Esophagus (tissue), 2 donors: ENCODE results near the gene DDX42. TPM values are rescaled to one million over a fixed set of nuclear protein-coding genes. Genes with fewer than 3 reads are reported as not detected.

ENCODE experiments used
- H3K27ac ChIP-seq, 2 donors: one replicate each; pipeline ENCODE4 v1.5.1; 2013; ENCODE audit warnings: low read depth in 2 of 2, mild to moderate bottlenecking in 2 of 2, inconsistent platforms in 1 of 2, low read length in 1 of 2, moderate library complexity in 1 of 2
- H3K27me3 ChIP-seq, 2 donors: one replicate each; pipeline ENCODE4 v1.6.1; 2013; ENCODE audit warnings: low read length in 2 of 2, control low read depth in 1 of 2, mild to moderate bottlenecking in 1 of 2; ENCODE audit not compliant: insufficient read depth in 2 of 2, control insufficient read depth in 1 of 2
- H3K36me3 ChIP-seq, 2 donors: one replicate each; pipeline ENCODE4 v1.6.1; 2013; ENCODE audit warnings: low read length in 1 of 2; ENCODE audit not compliant: control insufficient read depth in 2 of 2, insufficient read depth in 2 of 2
- H3K4me1 ChIP-seq, 2 donors: one replicate each; pipeline ENCODE4 v1.6.1; 2013; ENCODE audit warnings: low read length in 1 of 2; ENCODE audit not compliant: control insufficient read depth in 2 of 2, insufficient read depth in 2 of 2
- H3K4me3 ChIP-seq, 2 donors: one replicate each; pipeline ENCODE4 v1.5.1; 2013; ENCODE audit warnings: low read length in 2 of 2, mild to moderate bottlenecking in 2 of 2, low read depth in 1 of 2, moderate library complexity in 1 of 2
- H3K9me3 ChIP-seq, 2 donors: one replicate each; pipeline ENCODE4 v1.6.1; 2013; ENCODE audit warnings: mild to moderate bottlenecking in 2 of 2, low read depth in 1 of 2, low read length in 1 of 2, moderate library complexity in 1 of 2; ENCODE audit not compliant: control insufficient read depth in 2 of 2, insufficient read depth in 1 of 2
- WGBS, 2 donors: extraction: QIAGEN DNeasy Blood & Tissue Kit; methylation state at CpG; one replicate each; pipeline ENCODE4 v1.1.7; 2013; 5-methylcytosine and 5-hydroxymethylcytosine counted together
- polyA plus RNA-seq, 2 donors: library from polyadenylated mRNA; stranded (reverse); fragments of 200-250 nt; gene quantifications; one replicate each; pipeline ENCODE4 v1.2.3, GENCODE V29; 2013
- donor health status: healthy with polysubstance abuse.
- donor health status: Bipolar disorder and iron deficiency.

Gene DDX42
- polyA plus RNA-seq, 2 donors: 48.7 to 69.6 TPM

- no peaks in the 10 kb centered on the region for H3K27me3 ChIP-seq
- H3K36me3 ChIP-seq: peaks cover 46 to 57% of the 10 kb centered on the region in 2 donors
- WGBS, 2 donors: 1% methylated on average over 19 of the region's 19 CpGs
- no peaks in the 10 kb centered on the region for H3K9me3 ChIP-seq
- H3K27ac ChIP-seq: peak overlapping the region; percentile 91 to 94
- H3K4me3 ChIP-seq: peak overlapping the region; percentile 68 to 88
- peaks cover 0 to 5% of the 10 kb centered on the region in 2 donors for H3K4me1 ChIP-seq
These were observed 53.8 kb downstream of the DDX42 start for GRCh38 chr17:63827801-63828221.

GRCh38 chr17:63828936-63829335 is 55.0 kb downstream of the DDX42 start:
- H3K36me3 ChIP-seq: peaks cover 52 to 61% of the 10 kb centered on the region in 2 donors
- H3K27me3 ChIP-seq: no peaks in the 10 kb centered on the region
- H3K4me1 ChIP-seq: peaks cover 0 to 5% of the 10 kb centered on the region in 2 donors
- no peak overlapping the region for H3K27ac ChIP-seq
- 88% methylated on average over 3 of the region's 3 CpGs for WGBS, 2 donors
- no peak overlapping the region for H3K4me3 ChIP-seq
- H3K9me3 ChIP-seq: no peaks in the 10 kb centered on the region

- Histone ChIP-seq H3K4me1 (peaks cover 0 to 5% of the 10 kb centered on the region in 2 donors), H3K36me3 (peaks cover 45 to 56% of the 10 kb centered on the region in 2 donors), H3K4me3 (no peak overlapping the region), H3K9me3 (no peaks in the 10 kb centered on the region), H3K27ac (no peak overlapping the region), H3K27me3 (no peaks in the 10 kb centered on the region)
- WGBS, 2 donors: 83 to 97% methylated on average over 5 of the region's 5 CpGs
These were observed 56.3 kb downstream of the DDX42 start for GRCh38 chr17:63830278-63830677.

GRCh38 chr17:63830904-63831491 is 57.0 kb downstream of the DDX42 start:
- 68 to 81% methylated on average over 15 of the region's 15 CpGs for WGBS, 2 donors
- H3K27ac ChIP-seq: no peak overlapping the region
- peaks cover 40 to 59% of the 10 kb centered on the region in 2 donors for H3K36me3 ChIP-seq
- H3K4me3 ChIP-seq: no peak overlapping the region
- H3K4me1 ChIP-seq: peaks cover 0 to 3% of the 10 kb centered on the region in 2 donors
- H3K27me3 ChIP-seq: no peaks in the 10 kb centered on the region
- H3K9me3 ChIP-seq: no peaks in the 10 kb centered on the region

GRCh38 chr17:63831505-63831904 is 57.5 kb downstream of the DDX42 start:
- H3K27ac ChIP-seq: no peak overlapping the region
- H3K27me3 ChIP-seq: no peaks in the 10 kb centered on the region
- H3K9me3 ChIP-seq: no peaks in the 10 kb centered on the region
- 61 to 62% methylated on average over 8 of the region's 8 CpGs for WGBS, 2 donors
- no peaks in the 10 kb centered on the region for H3K4me1 ChIP-seq
- no peak overlapping the region for H3K4me3 ChIP-seq
- peaks cover 40 to 59% of the 10 kb centered on the region in 2 donors for H3K36me3 ChIP-seq

- Histone ChIP-seq H3K36me3 (peaks cover 40 to 63% of the 10 kb centered on the region in 2 donors), H3K9me3 (no peaks in the 10 kb centered on the region), H3K27ac (no peak overlapping the region), H3K4me3 (no peak overlapping the region), H3K27me3 (no peaks in the 10 kb centered on the region), H3K4me1 (no peaks in the 10 kb centered on the region)
- WGBS, 2 donors: 78 to 81% methylated on average over 5 of the region's 5 CpGs
These were observed 58.0 kb downstream of the DDX42 start for GRCh38 chr17:63832014-63832413.

- H3K4me3 ChIP-seq: no peak overlapping the region
- WGBS, 2 donors: 63 to 70% methylated on average over 2 of the region's 2 CpGs
- no peaks in the 10 kb centered on the region for H3K9me3 ChIP-seq
- H3K27me3 ChIP-seq: no peaks in the 10 kb centered on the region
- no peak overlapping the region for H3K27ac ChIP-seq
- H3K36me3 ChIP-seq: peaks cover 40 to 67% of the 10 kb centered on the region in 2 donors
- H3K4me1 ChIP-seq: peaks cover 3 to 4% of the 10 kb centered on the region in 2 donors
These were observed 58.5 kb downstream of the DDX42 start for GRCh38 chr17:63832455-63832854.

- H3K27me3 ChIP-seq: no peaks in the 10 kb centered on the region
- peaks cover 40 to 68% of the 10 kb centered on the region in 2 donors for H3K36me3 ChIP-seq
- WGBS, 2 donors: 78 to 85% methylated on average over 14 of the region's 14 CpGs
- H3K4me1 ChIP-seq: peaks cover 10 to 11% of the 10 kb centered on the region in 2 donors
- H3K27ac ChIP-seq: no peak overlapping the region
- H3K4me3 ChIP-seq: no peak overlapping the region
- H3K9me3 ChIP-seq: no peaks in the 10 kb centered on the region
These were observed 59.2 kb downstream of the DDX42 start for GRCh38 chr17:63833026-63833740.

- Histone ChIP-seq H3K4me1 (peaks cover 16 to 17% of the 10 kb centered on the region in 2 donors), H3K9me3 (no peaks in the 10 kb centered on the region), H3K27me3 (no peaks in the 10 kb centered on the region), H3K36me3 (peaks cover 40 to 68% of the 10 kb centered on the region in 2 donors), H3K27ac (peak overlapping the region in 1 of 2 donors; percentile 6), H3K4me3 (no peak overlapping the region)
- WGBS, 2 donors: 88 to 90% methylated on average over 15 of the region's 15 CpGs
These were observed 59.9 kb downstream of the DDX42 start for GRCh38 chr17:63833741-63834373.
